ENCODE measurements around the gene CENPU.

- TF ChIP-seq CTCF (IDR thresholded peaks at IDR 0.05; ENCODE audit: control extremely low read depth in 1 of 3, insufficient read depth in 1 of 3, low read depth in 1 of 3, low read length in 3 of 3), result no peak
- TF ChIP-seq PHF8 (conservative IDR thresholded peaks at IDR 0.05; ENCODE audit: low read depth, low read length), result no peak
- TF ChIP-seq FOSL1 (IDR thresholded peaks at IDR 0.05; ENCODE audit: insufficient read depth, low read depth, low read length), result no peak
- TF ChIP-seq YY1 (IDR thresholded peaks at IDR 0.05; ENCODE audit: low read depth, low read length), result no peak
- no peak for TF ChIP-seq JUN (IDR thresholded peaks at IDR 0.05; ENCODE audit: low read depth, low read length)
- TF ChIP-seq POLR2AphosphoS5 (IDR thresholded peaks at IDR 0.05; ENCODE audit: low read depth, low read length), result no peak
- TF ChIP-seq TCF12 (IDR thresholded peaks at IDR 0.05; ENCODE audit: low read depth, low read length), result no peak
- no peak for TF ChIP-seq CBX8 (IDR thresholded peaks at IDR 0.05; ENCODE audit: borderline replicate concordance, low read depth, low read length)
These were observed 59.9 kb downstream of the CENPU start for GRCh38 chr4:184674011-184674410.

Data from H1 (cell line).